ENCODE data around the gene SRXN1. TPM values are rescaled to one million over a fixed set of nuclear protein-coding genes. Genes with fewer than 3 reads are reported as not detected.

SRXN1 gene
- total RNA-seq, 1 experiment from 2014 or later = 42.6 TPM

DNA sequence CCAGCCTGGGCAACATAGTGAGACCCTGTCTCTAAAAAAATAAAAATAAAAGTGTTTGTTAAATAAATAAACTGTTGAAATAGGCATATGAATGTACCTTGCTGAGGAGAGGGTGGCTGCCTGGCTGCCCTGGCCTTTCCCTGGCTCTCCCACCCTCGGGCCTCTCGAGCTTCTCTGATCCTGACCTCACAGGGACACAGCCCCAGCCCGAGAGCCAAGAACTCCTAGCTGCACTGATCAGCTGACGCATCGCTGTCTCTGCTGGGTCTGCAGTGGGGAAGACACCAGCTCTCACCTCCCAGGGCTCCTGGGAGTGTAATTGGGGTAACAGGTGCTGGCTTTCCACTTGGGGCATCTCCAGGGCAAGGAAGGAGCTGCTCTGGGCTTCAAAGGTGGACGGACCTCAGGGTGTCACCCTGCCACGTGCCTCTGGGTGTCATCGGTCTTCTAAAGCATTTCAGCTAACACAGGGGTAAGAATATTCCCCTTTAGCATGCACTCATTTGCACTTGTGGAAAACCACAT, 49.8 kb downstream of the SRXN1 start:
- no TSS peak for BruUV-seq (replicated peaks)
- Mint-ChIP-seq H3K9me3 (ENCODE audit: unreplicated experiment) (no peaks in the 10 kb centered on the region), H3K4me1 (ENCODE audit: insufficient read depth, unreplicated experiment) (no peaks in the 10 kb centered on the region), H3K27ac (ENCODE audit: low read depth, unreplicated experiment) (no peak overlapping the region), H3K36me3 (ENCODE audit: insufficient read depth, unreplicated experiment) (no peaks in the 10 kb centered on the region), H3K4me3 (ENCODE audit: unreplicated experiment) (no peak overlapping the region), H3K27me3 (ENCODE audit: insufficient read depth, unreplicated experiment) (no peaks in the 10 kb centered on the region)
- POLR2A ChIA-PET = no interaction called here
- TF ChIP-seq, protein P1, sequence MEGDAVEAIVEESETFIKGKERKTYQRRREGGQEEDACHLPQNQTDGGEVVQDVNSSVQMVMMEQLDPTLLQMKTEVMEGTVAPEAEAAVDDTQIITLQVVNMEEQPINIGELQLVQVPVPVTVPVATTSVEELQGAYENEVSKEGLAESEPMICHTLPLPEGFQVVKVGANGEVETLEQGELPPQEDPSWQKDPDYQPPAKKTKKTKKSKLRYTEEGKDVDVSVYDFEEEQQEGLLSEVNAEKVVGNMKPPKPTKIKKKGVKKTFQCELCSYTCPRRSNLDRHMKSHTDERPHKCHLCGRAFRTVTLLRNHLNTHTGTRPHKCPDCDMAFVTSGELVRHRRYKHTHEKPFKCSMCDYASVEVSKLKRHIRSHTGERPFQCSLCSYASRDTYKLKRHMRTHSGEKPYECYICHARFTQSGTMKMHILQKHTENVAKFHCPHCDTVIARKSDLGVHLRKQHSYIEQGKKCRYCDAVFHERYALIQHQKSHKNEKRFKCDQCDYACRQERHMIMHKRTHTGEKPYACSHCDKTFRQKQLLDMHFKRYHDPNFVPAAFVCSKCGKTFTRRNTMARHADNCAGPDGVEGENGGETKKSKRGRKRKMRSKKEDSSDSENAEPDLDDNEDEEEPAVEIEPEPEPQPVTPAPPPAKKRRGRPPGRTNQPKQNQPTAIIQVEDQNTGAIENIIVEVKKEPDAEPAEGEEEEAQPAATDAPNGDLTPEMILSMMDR (IDR thresholded peaks at IDR 0.05; ENCODE audit: unreplicated experiment) = no peak
- CTCF ChIA-PET = interaction anchor here (0.7 to 1.4 kb wide), 2 partner anchors 24 to 248 kb away, joined by 4 read pairs; no protein-coding TSS in a partner anchor
- intact Hi-C loops (cut with micrococcal nuclease) = no loop called here
- no peak for DNase-seq (ENCODE audit: unreplicated experiment)

DNA sequence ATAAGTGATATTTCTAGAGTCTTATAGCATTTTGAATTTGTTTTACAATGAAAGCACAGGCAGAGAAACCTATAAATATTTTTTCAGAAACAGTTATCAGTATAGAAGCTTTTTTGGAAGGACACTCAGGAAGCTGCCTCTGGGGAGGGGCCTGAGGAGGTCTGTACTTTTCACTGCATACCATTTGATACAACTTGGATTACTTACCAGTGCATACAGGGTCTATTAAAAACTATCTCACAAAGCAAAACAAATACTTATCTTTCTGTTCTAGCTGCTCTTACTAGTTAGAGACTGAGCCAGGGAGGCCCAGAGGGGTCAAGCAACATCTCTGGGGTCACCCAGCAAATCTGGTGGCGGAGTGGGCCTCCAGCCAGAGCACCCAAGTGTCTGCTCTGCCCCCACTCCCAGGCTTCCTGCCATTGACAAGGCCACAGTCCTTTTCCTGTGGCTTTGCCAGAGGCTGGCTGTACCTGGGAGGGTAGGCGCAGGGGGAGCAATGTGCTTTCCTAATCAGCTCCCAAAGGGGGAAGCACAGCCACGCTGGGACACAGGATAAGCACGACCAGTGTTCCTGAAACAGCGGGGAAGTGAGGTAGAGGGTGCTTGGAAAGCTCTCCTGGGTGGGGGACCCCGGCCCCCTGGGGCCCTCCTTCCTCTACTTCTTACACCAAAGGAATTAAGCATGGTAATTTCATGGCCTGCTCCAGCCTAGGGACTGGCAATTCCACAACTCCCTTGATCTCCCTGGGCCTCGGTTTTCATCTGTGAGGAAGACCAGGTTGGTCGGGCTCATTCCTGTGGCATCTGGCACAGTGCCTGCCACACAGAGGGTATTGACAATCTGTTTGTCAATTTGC, 50.7 kb downstream of the SRXN1 start:
- no TSS peak for BruUV-seq (replicated peaks)

GRCh38 chr20:600736-601135, 52.3 kb downstream of the SRXN1 start:
- H3K4me3 Mint-ChIP-seq (ENCODE audit: unreplicated experiment) = no peak overlapping the region
- H3K27me3 Mint-ChIP-seq (ENCODE audit: insufficient read depth, unreplicated experiment) = no peaks in the 10 kb centered on the region
- H3K36me3 Mint-ChIP-seq (ENCODE audit: insufficient read depth, unreplicated experiment) = no peaks in the 10 kb centered on the region
- TF ChIP-seq, protein P1 (IDR thresholded peaks at IDR 0.05; ENCODE audit: unreplicated experiment) = no peak
- POLR2A ChIA-PET = interaction anchor here (0.6 kb wide), 1 partner anchor 131 kb away, joined by 3 read pairs; no protein-coding TSS in a partner anchor
- BruUV-seq (replicated peaks) = no TSS peak
- H3K4me1 Mint-ChIP-seq (ENCODE audit: insufficient read depth, unreplicated experiment) = no peaks in the 10 kb centered on the region
- CTCF ChIA-PET = interaction anchor here (0.5 to 1.8 kb wide), 6 partner anchors 13 to 200 kb away, joined by 3 to 8 read pairs (median 4); no protein-coding TSS in a partner anchor
- DNase-seq (ENCODE audit: unreplicated experiment) = no peak
- no peaks in the 10 kb centered on the region for H3K9me3 Mint-ChIP-seq (ENCODE audit: unreplicated experiment)
- no peak overlapping the region for H3K27ac Mint-ChIP-seq (ENCODE audit: low read depth, unreplicated experiment)
- intact Hi-C loops (cut with micrococcal nuclease) = no loop called here

More for the DNA sequence above, 50.7 kb downstream of the SRXN1 start:
- intact Hi-C loops (cut with micrococcal nuclease) = no loop called here
- H3K27me3 Mint-ChIP-seq (ENCODE audit: insufficient read depth, unreplicated experiment) = no peaks in the 10 kb centered on the region
- no peak for DNase-seq (ENCODE audit: unreplicated experiment)
- H3K9me3 Mint-ChIP-seq (ENCODE audit: unreplicated experiment) = no peaks in the 10 kb centered on the region
- ChIA-PET POLR2A (no interaction called here), CTCF (interaction anchor here (0.7 to 1.4 kb wide), 2 partner anchors 25 to 43 kb away, joined by 4 to 5 read pairs; no protein-coding TSS in a partner anchor)
- no peak overlapping the region for H3K4me3 Mint-ChIP-seq (ENCODE audit: unreplicated experiment)
- H3K4me1 Mint-ChIP-seq (ENCODE audit: insufficient read depth, unreplicated experiment) = no peaks in the 10 kb centered on the region
- H3K36me3 Mint-ChIP-seq (ENCODE audit: insufficient read depth, unreplicated experiment) = no peaks in the 10 kb centered on the region
- TF ChIP-seq, protein P1 (IDR thresholded peaks at IDR 0.05; ENCODE audit: unreplicated experiment) = no peak
- no peak overlapping the region for H3K27ac Mint-ChIP-seq (ENCODE audit: low read depth, unreplicated experiment)

GRCh38 chr20:600141-600540, 52.9 kb downstream of the SRXN1 start:
- DNase-seq (ENCODE audit: unreplicated experiment) = no peak
- ChIA-PET CTCF (interaction anchor here (0.5 to 1.8 kb wide), 4 partner anchors 12 to 201 kb away, joined by 3 to 8 read pairs (median 4); no protein-coding TSS in a partner anchor), POLR2A (interaction anchor here (0.6 kb wide), 1 partner anchor 132 kb away, joined by 3 read pairs; no protein-coding TSS in a partner anchor)
- H3K4me3 Mint-ChIP-seq (ENCODE audit: unreplicated experiment) = no peak overlapping the region
- intact Hi-C loops (cut with micrococcal nuclease) = no loop called here
- no peak overlapping the region for H3K27ac Mint-ChIP-seq (ENCODE audit: low read depth, unreplicated experiment)
- H3K9me3 Mint-ChIP-seq (ENCODE audit: unreplicated experiment) = no peaks in the 10 kb centered on the region
- no TSS peak for BruUV-seq (replicated peaks)
- H3K4me1 Mint-ChIP-seq (ENCODE audit: insufficient read depth, unreplicated experiment) = no peaks in the 10 kb centered on the region
- TF ChIP-seq, protein P1 (IDR thresholded peaks at IDR 0.05; ENCODE audit: unreplicated experiment) = no peak
- H3K27me3 Mint-ChIP-seq (ENCODE audit: insufficient read depth, unreplicated experiment) = no peaks in the 10 kb centered on the region
- no peaks in the 10 kb centered on the region for H3K36me3 Mint-ChIP-seq (ENCODE audit: insufficient read depth, unreplicated experiment)

All from MCF 10A (cell line).